Sigmoid colon (tissue), 7 donors: ENCODE measurements around the gene PLD3. TPM values are rescaled to one million over a fixed set of nuclear protein-coding genes. Genes with fewer than 3 reads are reported as not detected.

Experiments
- DNase-seq: peaks from one replicate; pipeline ENCODE4 v3.0.0-alpha.2; 2019
- H3K27ac ChIP-seq, 4 donors: fragments of 200-600 bp; sonication (generic); one replicate each; pipeline ENCODE4 v1.5.1; 2016 to 2019; ENCODE audit warnings: mild to moderate bottlenecking in 1 of 4
- H3K27me3 ChIP-seq, 3 donors: fragments of 200-600 bp; sonication (generic); one replicate each; pipeline ENCODE4 v1.5.1; 2019; ENCODE audit warnings: mild to moderate bottlenecking in 1 of 3
- H3K36me3 ChIP-seq, 4 donors: fragments of 200-600 bp; sonication (generic); one replicate each; pipeline ENCODE4 v1.5.1; 2016 to 2019
- H3K4me1 ChIP-seq, 4 donors: fragments of 200-600 bp; sonication (generic); one replicate each; pipeline ENCODE4 v1.5.1; 2017 to 2019
- H3K4me3 ChIP-seq, 4 donors: fragments of 200-600 bp; sonication (generic); one replicate each; pipeline ENCODE4 v1.5.1; 2017 to 2019; ENCODE audit warnings: mild to moderate bottlenecking in 2 of 4, moderate library complexity in 1 of 4
- H3K9me3 ChIP-seq, 4 donors: fragments of 200-600 bp in 3 of 4; sonication (generic) in 3 of 4; one replicate each; pipeline versions ENCODE4 v1.5.1 to v1.6.1; 2013 to 2019
- CTCF ChIP-seq, 4 experiments: fragments of 450-650 bp in 3 of 4; fragments of 200-600 bp in 1 of 4; IDR thresholded peaks; one replicate each; pipeline ENCODE4 v1.5.1; 2016 to 2019; ENCODE audit warnings: antibody characterized with exemption in 4 of 4, mild to moderate bottlenecking in 3 of 4, moderate library complexity in 2 of 4
- EP300 ChIP-seq, 4 donors: sonication (generic); formaldehyde crosslinking; IDR thresholded peaks; one replicate each; pipeline ENCODE4 v1.6.1; 2017; ENCODE audit warnings: antibody characterized with exemption in 4 of 4
- POLR2A ChIP-seq, 2 donors: fragments of 450-650 bp; IDR thresholded peaks; one replicate each; pipeline ENCODE4 v1.6.1; 2016; ENCODE audit warnings: antibody characterized with exemption in 2 of 2, mild to moderate bottlenecking in 2 of 2, moderate library complexity in 2 of 2
- POLR2AphosphoS5 ChIP-seq, 4 donors: sonication (generic); formaldehyde crosslinking; IDR thresholded peaks; one replicate each; pipeline ENCODE4 v1.6.1; 2017; ENCODE audit warnings: antibody characterized with exemption in 4 of 4
- WGBS, 2 donors: extraction: QIAGEN DNeasy Blood & Tissue Kit; methylation state at CpG; one replicate each; pipeline ENCODE4 v1.1.7; 2013; 5-methylcytosine and 5-hydroxymethylcytosine counted together
- intact Hi-C: fragments of 100-400 bp; cut with DNase I; formaldehyde crosslinking; loops from one replicate; pipeline ENCODE4 v1.15.1; 2023
- polyA plus RNA-seq, 3 donors: library from polyadenylated mRNA; stranded (reverse); fragments of 200-250 nt; gene quantifications; one replicate each; pipeline ENCODE4 v1.2.3, GENCODE V29; 2013
- small RNA-seq, 3 donors: library from RNA; depleted of rRNA; stranded (forward); fragments of <200 nt; gene quantifications; one replicate each; pipeline ENCODE3, GENCODE V24; 2016
- total RNA-seq, 4 donors: library from RNA; depleted of rRNA; stranded (reverse); fragments of >200 nt; gene quantifications; one replicate each; pipeline ENCODE4 v1.1.0, GENCODE V29; 2016
- donor health status: healthy with polysubstance abuse.
- donor health status: Bipolar disorder and iron deficiency.
- donor health status: healthy.

The PLD3 gene
- total and polyA plus RNA-seq, 7 donors, result 48.0 to 270 (median 164) TPM

GRCh38 chr19:40425450-40426287 is 77.2 kb downstream of the PLD3 start, which contains the start of gene SERTAD1:
TSS of gene SERTAD1 (minus strand) at chr19:40425992. CDS start at chr19:40423546, 2,446 bp downstream.
- Histone ChIP-seq H3K27ac (peak within 1 kb of the TSS; percentile 95 to 100 (median 99)), H3K4me1 (peaks cover 0 to 47% (median 37%) of the 10 kb centered on the region in 4 donors), H3K9me3 (no peaks in the 10 kb centered on the region), H3K27me3 (no peaks in the 10 kb centered on the region), H3K36me3 (peaks cover 6 to 12% (median 9%) of the 10 kb centered on the region in 4 donors), H3K4me3 (peak within 1 kb of the TSS; percentile 61 to 98 (median 86))
- peak; percentile 100 for DNase-seq
- WGBS, 2 donors, result 0% methylated on average over 75 of the region's 75 CpGs
- TF ChIP-seq POLR2A (IDR thresholded peaks at IDR 0.05), result peak; percentile 94 to 98
- TF ChIP-seq CTCF (IDR thresholded peaks at IDR 0.05), result peak; percentile 64 to 93 (median 88)
- no peak for TF ChIP-seq EP300 (IDR thresholded peaks at IDR 0.05)
- TF ChIP-seq POLR2AphosphoS5 (IDR thresholded peaks at IDR 0.05), result peak; percentile 98 to 99 (median 99)
- intact Hi-C loops, result loop anchor here (1.0 to 10.0 kb wide), 2 partner anchors 18 to 141 kb away; partner anchors contain the start of gene AKT2

Small RNA genes within 50 kb of the gene (small RNA-seq; reads per million reads assigned to genes)
- gene MIR6796 (0 to 0.12 (median 0) reads per million in 3 donors), gene RF00019 (0 reads per million in 3 donors), gene RNU6-945P (0 reads per million in 3 donors)

Other genes with a start within 250 kb of the PLD3 start
- gene MAP3K10, start 157.3 kb upstream of the PLD3 start, total RNA-seq, result 10 to 100 TPM in 2 of 4 donors, 1 to 10 TPM in 2; 6.4 to 17.2 (median 10.5) TPM
- 1 to 10 TPM; 4.2 to 9.8 (median 4.2) TPM for gene MAP3K10, start 157.3 kb upstream of the PLD3 start, polyA plus RNA-seq
- gene TTC9B, start 130.3 kb upstream of the PLD3 start, total RNA-seq, result 1 to 10 TPM in 2 of 4 donors, not detected in 2; 1.1 to 5.0 TPM
- gene TTC9B, start 130.3 kb upstream of the PLD3 start, polyA plus RNA-seq, result under 1 TPM in 1 of 3 donors, not detected in 2; 0.34 TPM
- not detected for gene CCNP, start 122.0 kb upstream of the PLD3 start, total RNA-seq
- under 1 TPM in 1 of 3 donors, not detected in 2; 0.23 TPM for gene CCNP, start 122.0 kb upstream of the PLD3 start, polyA plus RNA-seq
- gene AKT2, start 63.4 kb upstream of the PLD3 start, total RNA-seq, result 10 to 100 TPM; 57.4 to 78.7 (median 76.3) TPM
- gene AKT2, start 63.4 kb upstream of the PLD3 start, polyA plus RNA-seq, result 100 to 1,000 TPM in 1 of 3 donors, 10 to 100 TPM in 2; 28.0 to 107 (median 31.2) TPM
- gene C19orf47, start 298 bp upstream of the PLD3 start, total RNA-seq, result 10 to 100 TPM in 3 of 4 donors, 1 to 10 TPM in 1; 8.9 to 12.8 (median 11.5) TPM
- 10 to 100 TPM in 1 of 3 donors, 1 to 10 TPM in 2; 7.9 to 16.7 (median 8.4) TPM for gene C19orf47, start 298 bp upstream of the PLD3 start, polyA plus RNA-seq
- under 1 TPM in 2 of 4 donors, not detected in 2; 0.14 to 0.36 TPM for gene HIPK4, start 41.5 kb downstream of the PLD3 start, total RNA-seq
- under 1 TPM in 1 of 3 donors, not detected in 2; 0.06 TPM for gene HIPK4, start 41.5 kb downstream of the PLD3 start, polyA plus RNA-seq
- 1 to 10 TPM; 3.5 to 8.6 (median 5.0) TPM for gene PRX, start 64.7 kb downstream of the PLD3 start, total RNA-seq
- gene PRX, start 64.7 kb downstream of the PLD3 start, polyA plus RNA-seq, result 1 to 10 TPM in 2 of 3 donors, under 1 TPM in 1; 0.69 to 2.0 (median 1.8) TPM
- 10 to 100 TPM; 10.2 to 29.2 (median 15.7) TPM for gene SERTAD1, start 77.3 kb downstream of the PLD3 start, total RNA-seq
- 10 to 100 TPM; 14.4 to 44.4 (median 24.0) TPM for gene SERTAD1, start 77.3 kb downstream of the PLD3 start, polyA plus RNA-seq
- gene SERTAD3, start 95.6 kb downstream of the PLD3 start, total RNA-seq, result 10 to 100 TPM; 15.5 to 34.2 (median 26.0) TPM
- 10 to 100 TPM; 28.9 to 60.7 (median 30.4) TPM for gene SERTAD3, start 95.6 kb downstream of the PLD3 start, polyA plus RNA-seq
- 100 to 1,000 TPM; 115 to 232 (median 210) TPM for gene BLVRB, start 117.0 kb downstream of the PLD3 start, total RNA-seq
- 100 to 1,000 TPM; 139 to 224 (median 196) TPM for gene BLVRB, start 117.0 kb downstream of the PLD3 start, polyA plus RNA-seq
- gene SPTBN4, start 118.3 kb downstream of the PLD3 start, total RNA-seq, result 1 to 10 TPM in 3 of 4 donors, under 1 TPM in 1; 0.99 to 5.0 (median 2.7) TPM
- gene SPTBN4, start 118.3 kb downstream of the PLD3 start, polyA plus RNA-seq, result 1 to 10 TPM in 1 of 3 donors, under 1 TPM in 1, not detected in 1; 0.23 to 1.3 TPM
- 10 to 100 TPM; 15.9 to 36.3 (median 33.8) TPM for gene SHKBP1, start 228.2 kb downstream of the PLD3 start, total RNA-seq
- 10 to 100 TPM; 50.2 to 81.0 (median 52.9) TPM for gene SHKBP1, start 228.2 kb downstream of the PLD3 start, polyA plus RNA-seq